ENCODE measurements around the gene SIAH3.

DNA sequence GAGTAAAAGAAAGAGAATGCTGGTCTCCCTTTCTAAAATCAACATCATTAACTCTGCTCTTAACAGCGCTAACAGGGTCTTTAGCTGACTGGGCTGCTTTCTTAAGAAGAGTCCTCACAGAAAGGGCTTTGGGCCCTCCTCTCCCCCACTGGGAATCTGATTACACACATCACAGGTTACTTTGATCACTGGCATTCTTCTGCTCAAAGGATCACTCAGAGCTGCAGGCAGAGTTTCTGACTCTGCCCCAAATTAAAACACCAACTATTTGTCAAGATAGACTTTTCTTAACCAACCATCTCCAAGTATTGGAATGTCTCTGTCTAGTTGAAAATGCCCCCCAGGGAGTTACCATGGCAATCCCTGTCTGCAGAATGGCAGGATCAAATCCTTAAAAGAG, 31.1 kb upstream of the SIAH3 start:
- TF ChIP-seq EZH2phosphoT487 (IDR thresholded peaks at IDR 0.05; ENCODE audit: borderline replicate concordance, low read length) = no peak
- TF ChIP-seq, protein P1, sequence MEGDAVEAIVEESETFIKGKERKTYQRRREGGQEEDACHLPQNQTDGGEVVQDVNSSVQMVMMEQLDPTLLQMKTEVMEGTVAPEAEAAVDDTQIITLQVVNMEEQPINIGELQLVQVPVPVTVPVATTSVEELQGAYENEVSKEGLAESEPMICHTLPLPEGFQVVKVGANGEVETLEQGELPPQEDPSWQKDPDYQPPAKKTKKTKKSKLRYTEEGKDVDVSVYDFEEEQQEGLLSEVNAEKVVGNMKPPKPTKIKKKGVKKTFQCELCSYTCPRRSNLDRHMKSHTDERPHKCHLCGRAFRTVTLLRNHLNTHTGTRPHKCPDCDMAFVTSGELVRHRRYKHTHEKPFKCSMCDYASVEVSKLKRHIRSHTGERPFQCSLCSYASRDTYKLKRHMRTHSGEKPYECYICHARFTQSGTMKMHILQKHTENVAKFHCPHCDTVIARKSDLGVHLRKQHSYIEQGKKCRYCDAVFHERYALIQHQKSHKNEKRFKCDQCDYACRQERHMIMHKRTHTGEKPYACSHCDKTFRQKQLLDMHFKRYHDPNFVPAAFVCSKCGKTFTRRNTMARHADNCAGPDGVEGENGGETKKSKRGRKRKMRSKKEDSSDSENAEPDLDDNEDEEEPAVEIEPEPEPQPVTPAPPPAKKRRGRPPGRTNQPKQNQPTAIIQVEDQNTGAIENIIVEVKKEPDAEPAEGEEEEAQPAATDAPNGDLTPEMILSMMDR (IDR thresholded peaks at IDR 0.05; ENCODE audit: low read depth, low read length, poor library complexity, severe bottlenecking) = no peak
